ENCODE measurements around the gene L3MBTL4. TPM values are rescaled to one million over a fixed set of nuclear protein-coding genes. Genes with fewer than 3 reads are reported as not detected.

Gene L3MBTL4
- polyA plus RNA-seq, 3 donors = 4.6 to 7.3 (median 6.3) TPM

DNA sequence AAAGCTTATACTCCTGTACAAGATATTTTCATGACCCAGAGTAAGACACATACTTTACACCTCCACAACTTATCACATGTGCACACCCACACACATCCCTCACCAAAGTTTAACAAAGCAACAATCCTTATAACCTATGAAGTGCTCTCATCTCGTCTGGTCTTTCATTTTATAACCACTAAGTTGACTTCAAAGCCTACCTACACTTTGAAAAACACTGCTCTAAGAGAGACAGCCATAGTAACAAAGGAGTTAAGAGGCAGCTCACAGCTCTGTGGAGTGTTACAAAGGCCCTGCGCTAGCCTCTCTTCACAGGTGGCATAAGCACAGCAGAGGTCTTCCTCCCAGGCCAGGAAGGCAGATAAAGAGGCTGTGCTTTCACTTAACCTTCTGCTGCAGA lies 449.7 kb downstream of the L3MBTL4 start:
- no peak for DNase-seq (ENCODE audit: extremely low read depth in 1 of 11, low read depth in 9 of 11, low spot score in 4 of 11)

DNA sequence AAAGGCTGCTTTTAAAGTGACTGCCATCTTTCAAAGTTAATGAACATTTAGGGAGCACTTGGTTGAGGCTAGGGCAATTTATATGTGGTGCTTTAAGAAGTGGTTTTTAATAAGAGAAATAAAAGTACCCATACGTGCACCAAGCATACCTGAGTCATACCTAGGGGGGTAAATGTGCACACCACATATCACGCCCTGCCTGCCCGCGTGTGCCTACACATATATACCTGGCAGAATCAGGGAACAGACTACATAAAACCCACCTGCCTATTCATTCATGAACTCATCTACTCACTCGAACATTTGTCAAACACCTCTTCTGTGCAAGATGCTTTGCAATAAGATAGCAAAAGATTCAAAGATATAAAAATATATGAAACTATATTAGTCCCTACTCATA lies 450.1 kb downstream of the L3MBTL4 start:
- no peak for DNase-seq (ENCODE audit: extremely low read depth in 1 of 11, low read depth in 9 of 11, low spot score in 4 of 11)

DNA sequence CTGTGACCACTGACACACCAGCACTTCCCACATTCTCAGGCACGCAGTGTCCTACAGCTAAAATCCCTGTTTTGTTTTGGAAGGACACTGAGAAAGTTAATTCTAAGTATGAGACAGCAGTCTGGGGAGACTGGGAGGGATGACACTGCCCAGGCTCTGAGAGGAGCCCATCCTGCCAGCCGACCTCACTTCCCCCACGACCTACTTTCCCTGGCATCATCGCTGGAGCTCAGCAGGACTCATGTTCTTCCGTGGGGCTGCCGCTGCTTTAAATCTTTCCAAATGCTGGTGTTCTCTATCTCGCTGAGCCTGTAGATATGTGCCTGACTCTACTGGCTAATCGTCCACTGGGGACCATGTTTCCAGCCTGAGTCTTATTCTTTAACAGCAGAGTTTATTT lies 450.6 kb downstream of the L3MBTL4 start:
- DNase-seq (ENCODE audit: extremely low read depth in 1 of 11, low read depth in 9 of 11, low spot score in 4 of 11) = no peak

DNA sequence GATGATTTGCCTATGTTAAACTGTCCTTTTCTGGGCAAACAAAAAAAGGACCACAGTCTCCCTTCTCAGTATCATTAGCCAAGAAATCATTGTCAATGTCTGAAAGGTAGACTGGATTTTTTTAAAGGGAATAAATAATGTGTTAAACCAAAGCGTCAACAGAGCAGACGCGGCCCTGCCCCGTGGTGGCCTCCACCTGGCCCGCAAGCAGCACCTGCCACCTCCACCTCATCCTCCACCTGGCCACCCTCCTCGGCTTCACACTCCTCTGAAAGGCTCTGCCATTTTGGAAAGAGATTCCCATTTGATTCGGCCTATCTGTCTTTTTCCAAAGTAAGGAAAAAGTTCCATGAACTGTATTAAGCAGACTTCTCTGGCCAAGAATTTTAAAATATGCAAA lies 451.4 kb downstream of the L3MBTL4 start:
- DNase-seq (ENCODE audit: extremely low read depth in 1 of 11, low read depth in 9 of 11, low spot score in 4 of 11) = no peak

DNA sequence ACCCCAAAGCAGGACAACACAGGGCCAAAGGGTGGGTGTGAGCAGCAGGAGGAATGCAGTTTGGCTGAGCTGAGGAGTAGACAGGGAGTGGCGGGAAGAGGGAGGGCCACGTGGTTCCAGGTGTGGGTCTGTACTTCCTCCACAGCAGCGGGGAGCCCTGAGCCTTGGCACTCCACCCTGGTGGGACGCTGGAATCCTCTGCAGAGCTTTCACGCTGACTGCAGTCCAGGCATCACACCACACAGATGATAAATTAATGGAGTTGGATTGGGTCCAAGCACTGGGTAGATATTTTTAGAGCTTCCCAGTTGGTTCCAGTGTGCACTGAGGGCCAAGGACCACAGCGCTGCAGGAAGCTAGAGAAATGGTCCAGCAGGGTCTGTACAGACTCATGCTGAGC lies 452.3 kb downstream of the L3MBTL4 start:
- DNase-seq (ENCODE audit: extremely low read depth in 1 of 11, low read depth in 9 of 11, low spot score in 4 of 11) = no peak

DNA sequence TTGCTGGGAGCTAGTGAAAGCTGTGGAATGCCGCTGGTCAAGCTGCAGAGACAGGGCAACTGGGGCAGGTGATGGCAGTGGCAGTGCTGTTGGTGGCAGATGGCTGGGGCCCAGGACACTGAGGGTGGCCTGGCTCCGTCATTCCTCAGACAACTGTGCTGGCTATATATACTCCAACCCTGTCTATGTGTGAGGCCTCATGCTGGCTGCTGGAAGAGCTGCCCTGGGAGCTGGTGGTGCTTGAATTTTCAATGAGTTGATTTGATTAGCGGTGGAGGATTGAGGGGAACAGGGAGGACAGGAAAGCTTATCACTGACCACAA lies 452.9 kb downstream of the L3MBTL4 start:
- no peak for DNase-seq (ENCODE audit: extremely low read depth in 1 of 11, low read depth in 9 of 11, low spot score in 4 of 11)

DNA sequence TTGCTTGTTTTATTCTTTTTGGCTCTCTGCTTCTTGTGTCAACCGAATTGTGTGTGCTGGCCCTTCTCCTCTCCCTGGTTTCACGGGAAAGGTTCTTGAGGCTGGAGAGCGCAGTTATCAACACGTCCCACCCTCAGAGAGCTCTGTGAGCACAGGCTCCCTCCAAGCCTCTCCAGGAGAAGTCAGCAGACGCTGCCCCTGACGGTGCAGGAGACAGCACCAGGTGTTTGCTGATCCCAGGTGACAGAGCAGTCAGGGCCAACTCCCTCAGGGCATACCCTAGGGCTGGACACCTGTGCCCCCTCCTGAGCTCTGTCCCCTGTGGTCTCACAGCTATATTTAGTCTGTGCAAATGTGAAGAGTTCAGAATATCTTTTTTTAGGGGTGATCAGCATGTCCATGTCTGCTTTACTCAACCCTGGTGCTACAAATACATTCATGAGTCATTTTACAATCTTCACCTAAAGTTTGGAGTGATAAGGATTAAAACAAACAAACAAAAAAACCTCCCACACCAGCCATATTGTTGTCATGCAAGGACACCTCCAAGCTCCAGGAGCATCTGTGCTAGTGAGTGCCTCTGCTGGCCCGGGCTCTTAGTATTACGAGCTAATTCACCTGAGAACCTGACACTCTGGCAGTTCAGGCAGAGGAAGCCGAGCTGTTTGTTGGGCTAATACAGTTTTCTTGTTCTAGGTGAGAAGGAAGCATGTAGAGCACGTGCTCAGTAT lies 453.4 kb downstream of the L3MBTL4 start:
- DNase-seq (ENCODE audit: extremely low read depth in 1 of 11, low read depth in 9 of 11, low spot score in 4 of 11) = no peak

DNA sequence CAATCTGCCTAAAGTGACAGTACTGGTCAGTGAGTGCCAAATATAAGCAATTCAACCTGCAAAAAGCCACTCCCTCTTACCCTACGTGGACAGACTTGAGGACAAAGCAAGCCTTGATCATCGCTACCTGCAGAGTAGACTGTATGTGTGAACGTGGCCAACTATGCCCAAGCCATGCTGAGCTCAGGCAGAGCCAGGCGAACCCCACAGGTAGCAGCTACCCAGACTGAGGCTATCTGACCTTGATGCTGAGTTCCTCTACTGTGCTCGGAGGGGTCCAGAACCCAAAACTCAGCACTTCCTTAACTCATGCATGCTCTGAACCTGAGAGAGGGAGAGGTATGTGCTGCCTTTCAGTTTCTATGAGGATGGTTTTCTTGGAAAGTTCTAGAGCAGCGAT lies 455.9 kb downstream of the L3MBTL4 start:
- no peak for DNase-seq (ENCODE audit: extremely low read depth in 1 of 11, low read depth in 9 of 11, low spot score in 4 of 11)

DNA sequence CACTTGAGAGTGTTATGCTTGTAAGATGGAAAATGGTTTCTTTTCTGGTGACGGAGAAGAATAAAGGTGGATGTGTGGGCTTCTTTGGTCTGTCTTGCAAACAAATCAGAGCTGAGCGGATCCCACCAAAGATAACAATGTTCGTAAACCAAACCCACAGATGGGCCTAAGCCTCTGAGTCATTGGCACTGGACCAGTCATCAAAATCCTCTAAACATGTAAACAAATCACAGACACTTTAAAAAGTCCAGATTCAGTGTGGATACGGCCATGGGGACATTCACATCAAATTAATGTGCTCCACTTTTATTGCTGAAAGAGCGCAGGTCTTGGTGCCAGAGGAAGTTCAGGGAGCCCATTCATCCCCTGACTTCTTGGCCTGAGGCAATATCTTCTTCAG lies 458.9 kb downstream of the L3MBTL4 start:
- DNase-seq (ENCODE audit: extremely low read depth in 1 of 11, low read depth in 9 of 11, low spot score in 4 of 11) = no peak

DNA sequence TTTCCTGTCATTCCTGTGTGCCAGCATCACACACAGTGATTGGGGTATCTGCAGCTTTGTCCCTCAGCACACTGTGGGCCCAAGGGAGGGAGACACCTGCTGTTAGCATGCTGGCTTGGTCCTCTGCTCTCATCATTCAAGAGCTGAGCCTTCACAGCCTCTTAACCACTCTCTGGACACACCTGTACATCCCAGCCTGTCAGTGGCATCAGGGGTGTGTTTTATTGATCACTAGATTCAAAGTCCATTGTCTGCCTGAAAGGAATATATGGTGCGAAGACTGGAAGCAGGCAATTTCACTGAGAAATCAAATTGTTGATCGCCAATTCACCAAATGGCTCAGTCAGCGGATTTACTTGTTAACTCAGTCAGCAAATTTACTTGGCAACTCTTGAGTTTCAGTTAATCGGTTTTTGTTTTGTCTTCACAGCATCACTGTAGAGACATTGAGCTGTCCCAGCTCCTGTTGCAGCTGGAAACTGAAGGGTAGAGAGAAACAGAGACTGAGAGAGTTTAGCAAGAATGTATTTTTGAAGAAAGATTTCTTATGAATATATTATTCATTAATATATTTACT lies 463.1 kb downstream of the L3MBTL4 start:
- DNase-seq (ENCODE audit: extremely low read depth in 1 of 11, low read depth in 9 of 11, low spot score in 4 of 11) = no peak

DNA sequence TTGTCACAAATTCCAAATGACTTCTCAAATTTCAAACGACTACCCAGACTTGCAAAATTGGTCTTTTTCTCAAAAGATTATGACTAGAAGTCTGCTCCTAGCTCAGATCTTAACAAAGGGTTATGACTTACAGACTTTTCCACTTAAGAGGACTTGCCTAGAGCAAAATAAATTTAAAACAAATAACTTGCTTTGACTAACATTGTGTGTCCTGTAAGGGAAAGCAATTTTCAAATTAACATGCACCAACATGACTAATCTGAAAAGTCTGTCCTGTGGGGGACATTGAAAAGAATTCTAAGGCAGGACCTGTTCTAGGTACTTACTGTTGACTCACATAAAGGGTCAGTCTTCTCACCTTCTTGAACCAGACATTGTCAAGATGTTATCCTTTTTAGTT lies 465.9 kb downstream of the L3MBTL4 start:
- DNase-seq (ENCODE audit: extremely low read depth in 1 of 11, low read depth in 9 of 11, low spot score in 4 of 11) = no peak

DNA sequence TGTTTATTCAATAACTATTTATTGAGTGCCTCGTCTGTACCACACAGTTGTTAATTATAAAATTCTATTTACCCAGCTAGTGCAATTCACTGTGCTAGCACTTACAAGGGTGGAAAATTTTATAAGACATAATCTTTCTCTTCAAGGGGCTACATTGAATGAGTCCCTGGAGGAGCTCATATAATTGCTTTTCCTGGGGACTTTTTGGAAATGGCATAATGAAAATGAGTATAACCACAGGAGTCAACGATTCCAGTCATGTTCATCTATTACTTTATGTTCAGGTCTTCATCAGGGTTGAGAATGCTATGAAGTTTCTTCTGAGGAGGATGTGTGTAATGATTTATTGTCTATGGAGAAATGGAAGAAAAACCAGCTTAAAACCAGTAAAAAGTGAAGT lies 466.5 kb downstream of the L3MBTL4 start:
- DNase-seq (ENCODE audit: extremely low read depth in 1 of 11, low read depth in 9 of 11, low spot score in 4 of 11) = no peak

DNA sequence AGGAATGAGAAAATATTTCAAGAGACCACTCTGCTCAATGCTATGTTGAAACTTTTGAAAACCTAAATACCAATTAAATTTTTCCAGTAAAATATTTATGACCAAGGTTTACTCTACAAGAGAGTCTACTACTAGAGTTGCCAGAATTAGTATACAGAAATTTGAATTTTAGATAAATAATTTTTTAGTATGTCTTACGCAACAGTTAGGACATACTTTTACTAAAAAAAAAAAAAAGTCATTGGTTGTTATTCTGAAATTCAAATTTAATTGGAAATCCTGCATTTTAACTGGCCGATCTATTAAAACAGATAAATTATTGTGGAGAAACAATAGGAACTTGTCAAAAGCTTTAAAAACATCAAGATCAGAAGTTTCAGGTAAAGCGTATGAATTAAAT lies 470.3 kb downstream of the L3MBTL4 start:
- no peak for DNase-seq (ENCODE audit: extremely low read depth in 1 of 11, low read depth in 9 of 11, low spot score in 4 of 11)

DNA sequence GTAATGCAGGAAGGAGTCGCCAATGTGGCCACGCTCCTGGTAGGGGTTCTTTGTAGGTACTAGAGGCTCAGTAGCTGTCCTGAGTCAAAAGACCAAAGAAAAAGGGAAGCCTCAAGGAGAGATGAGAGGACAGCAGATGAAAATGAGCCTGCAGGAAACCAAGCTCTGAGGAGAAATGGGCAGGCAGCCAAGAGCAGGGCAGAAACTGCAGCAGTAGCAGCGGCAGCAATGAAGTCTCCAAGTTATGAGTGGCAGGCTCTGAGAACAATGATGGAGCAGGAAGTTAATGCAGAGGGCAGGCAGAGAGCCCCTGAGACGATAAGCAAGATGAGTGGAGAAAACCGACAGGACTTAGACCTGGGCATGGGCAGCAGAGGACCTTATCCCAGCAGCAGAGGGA lies 471.2 kb downstream of the L3MBTL4 start:
- DNase-seq (ENCODE audit: extremely low read depth in 1 of 11, low read depth in 9 of 11, low spot score in 4 of 11) = no peak

DNA sequence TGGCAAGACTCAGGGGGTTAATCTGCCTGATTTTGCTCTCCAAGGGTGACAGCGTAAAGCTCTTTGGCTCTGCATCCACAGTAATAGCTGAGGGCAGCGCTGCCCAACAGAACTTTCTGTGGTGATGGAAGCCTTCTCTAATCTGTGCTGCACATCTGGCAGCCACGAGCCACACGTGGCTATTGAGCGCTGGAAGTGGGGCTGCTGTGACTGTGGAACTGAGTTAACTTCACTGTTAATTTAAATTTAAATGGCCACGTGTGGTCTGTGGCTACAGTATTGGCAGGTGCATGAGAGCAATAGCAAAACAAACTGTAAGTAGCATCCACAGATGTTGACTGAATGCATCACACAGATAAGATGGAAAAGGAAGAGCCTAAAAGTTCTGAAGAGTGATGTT lies 472.1 kb downstream of the L3MBTL4 start:
- DNase-seq (ENCODE audit: extremely low read depth in 1 of 11, low read depth in 9 of 11, low spot score in 4 of 11) = no peak

DNA sequence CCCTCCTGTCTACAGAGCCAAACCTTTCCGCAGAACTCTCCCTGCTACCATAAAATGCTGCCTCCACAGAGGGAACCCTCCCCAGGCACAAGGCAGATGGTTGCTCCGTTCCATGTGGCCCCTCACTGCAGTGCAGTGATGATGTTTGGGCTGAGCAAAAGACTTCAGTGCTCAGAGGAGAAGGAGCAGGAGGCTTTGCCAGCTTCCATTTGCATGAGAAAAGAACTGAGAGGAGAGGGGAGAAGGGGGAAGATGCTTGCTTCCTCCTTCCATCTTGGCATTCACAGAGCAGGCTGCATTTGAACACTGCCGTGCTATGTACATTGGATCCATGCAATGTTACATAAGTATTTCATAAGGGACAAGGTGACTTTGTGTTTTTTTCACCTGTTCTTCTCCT lies 472.8 kb downstream of the L3MBTL4 start:
- no peak for DNase-seq (ENCODE audit: extremely low read depth in 1 of 11, low read depth in 9 of 11, low spot score in 4 of 11)

DNA sequence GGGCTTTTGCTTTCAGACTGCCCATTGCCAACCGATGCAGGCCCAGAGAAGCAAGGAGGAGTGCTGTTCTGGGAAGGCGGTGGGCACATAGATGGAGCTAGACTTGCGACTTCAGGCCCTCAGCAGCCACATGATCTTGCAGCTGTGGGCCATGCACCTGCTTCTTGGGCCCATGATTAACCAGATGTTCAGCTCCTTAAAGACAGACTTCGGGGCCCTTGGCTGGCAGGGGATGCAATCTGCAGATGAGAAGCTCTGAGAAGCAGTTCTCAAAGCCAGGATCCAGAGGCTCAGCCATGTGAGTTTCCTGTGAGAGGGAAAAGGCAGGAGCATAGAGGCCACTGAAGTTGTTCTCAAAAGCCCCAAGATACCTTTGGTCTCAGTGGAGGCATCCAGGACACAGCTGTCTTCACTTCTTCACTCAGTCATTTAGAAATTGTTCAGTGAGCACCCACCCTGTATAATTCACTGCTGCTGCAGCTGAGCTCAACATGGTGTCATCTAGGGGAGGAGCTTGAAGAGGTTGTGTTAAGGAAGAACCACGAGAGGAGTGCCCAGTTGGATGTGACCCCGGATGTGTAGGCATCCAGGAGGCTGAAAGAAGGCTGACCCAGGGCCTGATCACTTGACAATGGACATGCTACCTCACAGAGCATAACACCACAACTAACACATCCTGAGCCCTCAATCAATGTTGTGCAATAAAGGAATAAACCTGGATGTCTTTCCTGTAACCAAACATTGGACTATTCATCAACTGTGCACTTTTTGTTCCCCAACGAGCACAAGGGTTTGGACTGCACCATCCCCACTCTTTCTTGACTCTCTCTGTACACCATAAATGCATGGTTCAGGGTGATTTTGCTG lies 474.7 kb downstream of the L3MBTL4 start:
- no peak for DNase-seq (ENCODE audit: extremely low read depth in 1 of 11, low read depth in 9 of 11, low spot score in 4 of 11)

DNA sequence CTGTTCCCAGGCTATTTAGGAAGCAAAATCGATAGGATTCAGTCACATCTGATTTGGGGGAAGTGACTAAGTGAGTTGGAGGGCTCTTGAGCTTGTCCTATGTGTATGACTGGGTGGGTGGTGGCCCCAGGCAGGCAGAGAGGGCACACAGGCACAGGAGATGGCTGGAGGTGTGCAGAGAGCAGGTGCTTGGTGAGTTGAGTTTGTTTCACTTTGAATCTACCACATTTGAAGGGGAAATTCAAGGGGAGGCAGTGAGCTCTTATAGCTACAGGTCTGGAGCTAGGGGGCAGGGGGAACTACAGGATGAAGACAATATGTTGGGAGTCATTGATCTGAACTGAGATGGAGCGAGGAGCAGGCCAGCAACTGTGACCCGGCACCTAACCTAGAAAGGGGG lies 476.9 kb downstream of the L3MBTL4 start:
- no peak for DNase-seq (ENCODE audit: extremely low read depth in 1 of 11, low read depth in 9 of 11, low spot score in 4 of 11)

DNA sequence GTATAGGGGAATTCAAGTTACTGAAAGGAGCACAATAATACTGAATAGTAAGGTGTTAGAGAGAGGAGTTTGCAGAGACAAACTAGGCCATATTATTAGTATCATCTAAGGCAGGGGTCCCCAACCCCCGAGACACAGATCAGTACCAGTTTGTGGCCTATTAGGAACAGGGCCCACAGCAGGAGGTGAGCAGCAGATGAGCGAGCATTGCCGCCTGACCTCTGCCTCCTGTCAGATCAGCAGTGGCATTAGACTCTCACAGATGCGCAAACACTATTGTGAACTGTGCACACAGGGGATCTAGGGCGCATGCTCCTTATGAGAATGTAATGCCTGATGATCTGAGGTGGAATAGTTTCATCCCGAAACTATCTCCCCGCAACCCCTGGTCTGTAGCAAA lies 477.6 kb downstream of the L3MBTL4 start:
- DNase-seq (ENCODE audit: extremely low read depth in 1 of 11, low read depth in 9 of 11, low spot score in 4 of 11) = no peak

DNA sequence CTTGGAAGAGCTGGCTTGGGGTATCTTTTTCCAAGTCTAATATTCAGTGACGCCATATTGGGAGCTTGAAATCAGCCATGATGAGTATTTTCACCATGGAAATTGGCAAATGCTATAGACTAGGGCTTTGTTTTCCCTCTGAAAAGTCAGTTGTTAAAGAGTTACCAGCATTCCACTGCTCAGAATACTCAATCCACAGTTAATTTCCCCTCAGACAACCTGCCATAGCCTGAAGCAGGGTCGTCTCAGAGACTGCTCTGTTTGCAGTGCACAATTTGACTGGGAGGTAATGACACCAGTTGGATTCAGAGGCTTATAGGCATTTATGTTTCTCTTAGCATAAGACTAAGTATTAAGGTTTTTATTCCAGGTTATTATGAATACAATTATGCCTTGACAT lies 483.9 kb downstream of the L3MBTL4 start:
- DNase-seq (ENCODE audit: extremely low read depth in 1 of 11, low read depth in 9 of 11, low spot score in 4 of 11) = no peak

Data from renal cortex interstitium (tissue), 11 donors.